Measurements from ENCODE around the gene CPED1. TPM values are rescaled to one million over a fixed set of nuclear protein-coding genes. Genes with fewer than 3 reads are reported as not detected.
"Not testable (repeated sequence)": the region's sequence is repeated elsewhere in the genome, so short reads cannot be mapped to it uniquely, and the experiment has no call there.

Gene CPED1
- polyA plus RNA-seq, 1 experiment, result 52.0 TPM

DNA sequence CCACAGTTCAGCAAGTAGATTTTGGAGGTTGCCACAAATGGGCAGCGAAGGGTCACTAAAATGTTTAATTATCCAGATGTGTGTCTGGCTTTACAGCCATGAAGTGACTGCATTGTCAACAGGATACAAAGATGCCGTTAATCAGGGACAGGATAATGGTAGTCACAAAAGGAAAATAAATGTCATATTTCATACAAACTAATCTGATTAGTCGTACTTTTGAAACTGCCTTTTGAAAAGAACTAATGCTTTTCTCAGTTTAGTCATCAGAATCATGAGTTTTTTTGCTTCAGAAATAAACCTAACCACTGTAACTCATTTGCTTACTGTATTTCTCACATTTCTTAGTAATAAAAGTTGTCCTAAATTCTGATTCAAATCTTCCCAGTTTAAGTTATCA lies 318.1 kb downstream of the CPED1 start:
- no peak for DNase-seq (ENCODE audit: low read depth, low spot score)
- CTCF ChIA-PET, result no interaction called here

DNA sequence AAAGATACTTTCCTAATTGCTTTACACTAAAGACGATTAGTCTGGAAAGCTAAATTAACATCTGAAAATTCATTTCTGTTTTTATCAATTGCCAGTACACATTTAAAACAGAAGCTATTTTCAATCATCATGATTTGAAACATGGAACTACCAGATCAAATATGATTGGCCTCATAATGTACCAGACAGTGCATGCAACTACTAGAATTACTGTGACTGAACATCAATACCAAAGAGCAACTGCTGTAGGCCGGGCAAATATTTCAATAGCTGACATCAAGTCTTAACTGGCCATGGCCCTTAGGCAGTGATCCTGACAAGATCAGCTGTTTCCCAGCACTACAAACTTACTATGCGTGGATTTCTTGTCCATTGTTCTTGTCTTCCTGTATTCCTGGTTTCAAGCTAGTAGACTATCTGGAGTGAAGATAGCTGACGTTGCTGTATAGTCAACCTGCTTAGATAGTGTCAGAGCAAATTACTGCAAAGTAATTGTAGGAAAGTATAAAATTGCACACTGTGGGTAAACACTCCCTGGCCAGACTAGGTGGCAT lies 318.6 kb downstream of the CPED1 start:
- no peaks in the 10 kb centered on the region for H3K27me3 ChIP-seq (ENCODE audit: control insufficient read depth, insufficient read depth, low read length)
- H3K9me3 ChIP-seq (ENCODE audit: control insufficient read depth, insufficient read depth, low read length), result no peaks in the 10 kb centered on the region
- H3K4me3 ChIP-seq (ENCODE audit: low read depth, low read length), result no peak overlapping the region
- H3K27ac ChIP-seq (ENCODE audit: low read depth, low read length), result no peak overlapping the region
- TF ChIP-seq, protein P1, sequence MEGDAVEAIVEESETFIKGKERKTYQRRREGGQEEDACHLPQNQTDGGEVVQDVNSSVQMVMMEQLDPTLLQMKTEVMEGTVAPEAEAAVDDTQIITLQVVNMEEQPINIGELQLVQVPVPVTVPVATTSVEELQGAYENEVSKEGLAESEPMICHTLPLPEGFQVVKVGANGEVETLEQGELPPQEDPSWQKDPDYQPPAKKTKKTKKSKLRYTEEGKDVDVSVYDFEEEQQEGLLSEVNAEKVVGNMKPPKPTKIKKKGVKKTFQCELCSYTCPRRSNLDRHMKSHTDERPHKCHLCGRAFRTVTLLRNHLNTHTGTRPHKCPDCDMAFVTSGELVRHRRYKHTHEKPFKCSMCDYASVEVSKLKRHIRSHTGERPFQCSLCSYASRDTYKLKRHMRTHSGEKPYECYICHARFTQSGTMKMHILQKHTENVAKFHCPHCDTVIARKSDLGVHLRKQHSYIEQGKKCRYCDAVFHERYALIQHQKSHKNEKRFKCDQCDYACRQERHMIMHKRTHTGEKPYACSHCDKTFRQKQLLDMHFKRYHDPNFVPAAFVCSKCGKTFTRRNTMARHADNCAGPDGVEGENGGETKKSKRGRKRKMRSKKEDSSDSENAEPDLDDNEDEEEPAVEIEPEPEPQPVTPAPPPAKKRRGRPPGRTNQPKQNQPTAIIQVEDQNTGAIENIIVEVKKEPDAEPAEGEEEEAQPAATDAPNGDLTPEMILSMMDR (IDR thresholded peaks at IDR 0.05; ENCODE audit: low read depth, low read length), result no peak
- DNase-seq (ENCODE audit: low read depth, low spot score), result no peak
- POLR2A ChIA-PET, result no interaction called here
- CTCF ChIA-PET, result no interaction called here

More for the DNA sequence above, 318.1 kb downstream of the CPED1 start:
- Histone ChIP-seq H3K27ac (ENCODE audit: low read depth, low read length) (no peak overlapping the region), H3K9me3 (ENCODE audit: control insufficient read depth, insufficient read depth, low read length) (no peaks in the 10 kb centered on the region), H3K4me3 (ENCODE audit: low read depth, low read length) (no peak overlapping the region), H3K27me3 (ENCODE audit: control insufficient read depth, insufficient read depth, low read length) (no peaks in the 10 kb centered on the region)
- TF ChIP-seq, protein P1 (IDR thresholded peaks at IDR 0.05; ENCODE audit: low read depth, low read length), result no peak
- POLR2A ChIA-PET, result no interaction called here

DNA sequence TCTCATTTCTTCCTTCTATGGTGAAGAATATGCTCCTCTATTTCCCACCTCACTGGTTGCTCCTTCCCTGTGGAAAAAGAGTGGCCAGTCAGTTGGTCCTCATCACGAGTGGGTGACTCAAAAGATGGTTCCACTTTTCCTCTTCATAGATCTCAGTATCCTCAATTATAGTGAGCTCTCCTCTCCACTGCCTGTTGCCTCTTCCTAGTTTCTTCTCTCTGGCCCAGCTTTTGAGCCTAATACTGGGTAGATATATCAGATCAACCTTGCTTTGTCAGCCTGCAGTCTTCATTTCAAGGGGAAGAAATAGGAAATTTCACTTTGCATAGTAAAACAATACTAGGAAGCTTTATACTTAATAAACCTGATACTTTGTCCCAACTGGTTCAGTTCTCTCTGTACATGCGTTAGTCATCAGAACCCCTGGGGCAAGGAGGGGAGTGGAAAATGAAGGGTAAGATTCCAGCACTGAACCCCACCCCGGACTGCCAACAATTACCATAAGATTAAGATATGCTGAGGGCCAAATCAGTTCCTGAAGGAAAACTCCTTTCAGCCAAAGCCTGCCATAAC lies 324.8 kb downstream of the CPED1 start:
- no peak overlapping the region for H3K4me3 ChIP-seq (ENCODE audit: low read depth, low read length)
- H3K27ac ChIP-seq (ENCODE audit: low read depth, low read length), result no peak overlapping the region
- ChIA-PET CTCF (interaction anchor here (0.8 kb wide), 1 partner anchor 14 kb away, joined by 3 read pairs; no protein-coding TSS in a partner anchor), POLR2A (interaction anchor here (0.6 kb wide), 1 partner anchor 53 kb away, joined by 3 read pairs; no protein-coding TSS in a partner anchor)
- H3K9me3 ChIP-seq (ENCODE audit: control insufficient read depth, insufficient read depth, low read length), result no peaks in the 10 kb centered on the region
- H3K27me3 ChIP-seq (ENCODE audit: control insufficient read depth, insufficient read depth, low read length), result no peaks in the 10 kb centered on the region
- no peak for DNase-seq (ENCODE audit: low read depth, low spot score)
- TF ChIP-seq, protein P1 (IDR thresholded peaks at IDR 0.05; ENCODE audit: low read depth, low read length), result no peak

DNA sequence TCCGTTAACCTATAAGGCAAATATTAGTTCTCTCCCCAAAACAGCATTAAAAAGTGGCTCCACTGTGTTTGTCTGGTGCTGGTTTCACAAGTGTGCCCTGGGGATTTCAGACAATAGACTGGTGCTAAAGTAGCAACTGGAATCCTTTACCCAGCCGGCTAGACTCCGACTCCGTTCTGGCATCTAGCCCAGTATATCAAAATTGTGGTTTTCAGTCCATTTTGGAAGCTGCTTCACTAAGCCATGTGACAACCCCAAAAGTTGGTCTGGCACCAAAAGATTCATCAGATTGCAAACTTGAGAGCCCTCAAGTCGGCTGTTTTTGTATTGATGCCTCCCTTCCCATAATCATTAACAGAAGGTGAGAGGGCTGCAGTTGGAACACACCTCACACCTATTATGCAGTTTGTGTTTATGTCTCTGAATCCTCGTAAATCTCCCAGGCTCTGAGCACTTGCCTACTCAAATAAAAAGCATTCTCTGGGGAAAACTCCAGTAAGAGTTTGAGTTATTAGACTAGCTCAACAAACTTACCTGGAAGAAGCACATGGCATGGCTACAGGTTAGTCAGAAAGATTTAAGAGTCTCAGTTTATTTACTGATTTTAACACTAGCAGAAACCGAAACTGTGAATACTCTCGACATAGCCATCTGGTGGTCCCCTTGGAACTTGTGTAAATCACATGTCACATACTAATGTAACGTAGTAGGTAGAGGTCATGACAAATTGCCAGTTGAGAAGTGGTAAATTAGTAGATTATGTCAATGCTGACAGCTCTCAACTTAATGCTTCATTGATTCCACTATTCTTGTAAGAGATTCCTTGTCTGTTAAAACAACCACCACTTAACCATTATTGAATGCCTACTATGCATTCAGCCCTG lies 325.5 kb downstream of the CPED1 start:
- no peak for DNase-seq (ENCODE audit: low read depth, low spot score)
- Histone ChIP-seq H3K9me3 (ENCODE audit: control insufficient read depth, insufficient read depth, low read length) (no peaks in the 10 kb centered on the region), H3K27ac (ENCODE audit: low read depth, low read length) (no peak overlapping the region), H3K4me3 (ENCODE audit: low read depth, low read length) (no peak overlapping the region), H3K27me3 (ENCODE audit: control insufficient read depth, insufficient read depth, low read length) (no peaks in the 10 kb centered on the region)
- ChIA-PET POLR2A (interaction anchor here (0.6 kb wide), 1 partner anchor 53 kb away, joined by 3 read pairs; no protein-coding TSS in a partner anchor), CTCF (interaction anchor here (0.8 kb wide), 1 partner anchor 13 kb away, joined by 3 read pairs; no protein-coding TSS in a partner anchor)
- TF ChIP-seq, protein P1 (IDR thresholded peaks at IDR 0.05; ENCODE audit: low read depth, low read length), result no peak

DNA sequence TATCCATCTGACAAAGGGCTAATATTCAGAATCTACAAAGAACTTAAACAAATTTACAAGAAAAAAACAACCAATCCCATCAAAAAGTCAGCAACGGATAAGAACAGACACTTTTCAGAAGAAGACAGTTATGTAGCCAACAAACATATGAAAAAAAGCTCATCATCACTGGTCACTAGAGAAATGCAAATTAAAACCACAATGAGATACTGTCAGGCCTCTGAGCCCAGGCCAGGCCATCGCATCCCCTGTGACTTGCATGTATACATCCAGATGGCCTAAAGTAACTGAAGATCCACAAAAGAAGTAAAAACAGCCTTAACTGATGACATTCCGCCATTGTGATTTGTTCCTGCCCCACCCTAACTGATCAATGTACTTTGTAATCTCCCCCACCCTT lies 326.7 kb downstream of the CPED1 start:
- H3K27ac ChIP-seq (ENCODE audit: low read depth, low read length); CTCF ChIA-PET; DNase-seq (ENCODE audit: low read depth, low spot score); H3K27me3 ChIP-seq (ENCODE audit: control insufficient read depth, insufficient read depth, low read length); POLR2A ChIA-PET; H3K9me3 ChIP-seq (ENCODE audit: control insufficient read depth, insufficient read depth, low read length); H3K4me3 ChIP-seq (ENCODE audit: low read depth, low read length): not testable (repeated sequence)

All from AG04450 (cell line).